HG03469 (cell line): ENCODE measurements around the gene POGZ.

ENCODE experiments used
- ATAC-seq: cut with Tn5 transposase; IDR thresholded peaks from one replicate; pipeline ENCODE4 v1.9.1; 2021; ENCODE audit warnings: mild to moderate bottlenecking, moderate library complexity, moderate number of reproducible peaks; ENCODE audit not compliant: unreplicated experiment

The POGZ gene

GRCh38 chr1:151459331-151460046 is at the start of gene POGZ:
TSS of gene POGZ (minus strand) at chr1:151459494. CDS start at chr1:151442204, 17,290 bp downstream.
- ATAC-seq: no peak

GRCh38 chr1:151508833-151509232 is 49.5 kb upstream of the POGZ start:
- ATAC-seq: no peak

- no peak for ATAC-seq
Measured at GRCh38 chr1:151504759-151505158, 45.5 kb upstream of the POGZ start.

- no peak for ATAC-seq
Measured at GRCh38 chr1:151504252-151504651, 45.0 kb upstream of the POGZ start.

GRCh38 chr1:151502859-151503780 is 43.8 kb upstream of the POGZ start:
- no peak for ATAC-seq

- ATAC-seq: no peak
Measured at GRCh38 chr1:151502035-151502700, 42.9 kb upstream of the POGZ start.

GRCh38 chr1:151501474-151501873 is 42.2 kb upstream of the POGZ start:
- no peak for ATAC-seq

- no peak for ATAC-seq
Measured at GRCh38 chr1:151499930-151500329, 40.6 kb upstream of the POGZ start.

- ATAC-seq: no peak
Measured at GRCh38 chr1:151499365-151499764, 40.1 kb upstream of the POGZ start.

- ATAC-seq: no peak
Measured at GRCh38 chr1:151495316-151495715, 36.0 kb upstream of the POGZ start.

- ATAC-seq: no peak
Measured at GRCh38 chr1:151494741-151495281, 35.5 kb upstream of the POGZ start.

GRCh38 chr1:151493042-151493441 is 33.7 kb upstream of the POGZ start:
- ATAC-seq: no peak

- no peak for ATAC-seq
Measured at GRCh38 chr1:151492120-151492519, 32.8 kb upstream of the POGZ start.

GRCh38 chr1:151491641-151492040 is 32.3 kb upstream of the POGZ start:
- ATAC-seq: no peak

- ATAC-seq: no peak
Measured at GRCh38 chr1:151486557-151486956, 27.3 kb upstream of the POGZ start.

- no peak for ATAC-seq
Measured at GRCh38 chr1:151485685-151486255, 26.5 kb upstream of the POGZ start.

- no peak for ATAC-seq
Measured at GRCh38 chr1:151482017-151482416, 22.7 kb upstream of the POGZ start.

GRCh38 chr1:151479462-151479861 is 20.2 kb upstream of the POGZ start:
- no peak for ATAC-seq

GRCh38 chr1:151478923-151479322 is 19.6 kb upstream of the POGZ start:
- no peak for ATAC-seq

GRCh38 chr1:151478140-151478812 is 19.0 kb upstream of the POGZ start:
- no peak for ATAC-seq
